Peyer's patch (tissue), 4 donors: Measurements from ENCODE around the gene RCOR2.
"Not testable (repeated sequence)": the region's sequence is repeated elsewhere in the genome, so short reads cannot be mapped to it uniquely, and the experiment has no call there.

Experiments
- CTCF ChIP-seq, 6 experiments: fragments of 450-650 bp in 4 of 6; fragments of 200-600 bp in 2 of 6; sonication (generic) in 1 of 6; IDR thresholded peaks; one replicate each; pipeline ENCODE4 v1.5.1; 2017 to 2019; ENCODE audit warnings: antibody characterized with exemption in 6 of 6, mild to moderate bottlenecking in 3 of 6, moderate library complexity in 1 of 6
- POLR2A ChIP-seq, 2 donors: fragments of 450-650 bp; IDR thresholded peaks; one replicate each; pipeline ENCODE4 v1.5.1; 2017; ENCODE audit warnings: antibody characterized with exemption in 2 of 2, mild to moderate bottlenecking in 2 of 2, moderate library complexity in 2 of 2

- TF ChIP-seq POLR2A, CTCF (IDR thresholded peaks at IDR 0.05): not testable (repeated sequence)
Measured at GRCh38 chr11:63963895-63964294, 46.9 kb upstream of the RCOR2 start.
